ENCODE results near the gene SIRPG.
"Not testable (repeated sequence)": the region's sequence is repeated elsewhere in the genome, so short reads cannot be mapped to it uniquely, and the experiment has no call there.

The SIRPG gene

DNA sequence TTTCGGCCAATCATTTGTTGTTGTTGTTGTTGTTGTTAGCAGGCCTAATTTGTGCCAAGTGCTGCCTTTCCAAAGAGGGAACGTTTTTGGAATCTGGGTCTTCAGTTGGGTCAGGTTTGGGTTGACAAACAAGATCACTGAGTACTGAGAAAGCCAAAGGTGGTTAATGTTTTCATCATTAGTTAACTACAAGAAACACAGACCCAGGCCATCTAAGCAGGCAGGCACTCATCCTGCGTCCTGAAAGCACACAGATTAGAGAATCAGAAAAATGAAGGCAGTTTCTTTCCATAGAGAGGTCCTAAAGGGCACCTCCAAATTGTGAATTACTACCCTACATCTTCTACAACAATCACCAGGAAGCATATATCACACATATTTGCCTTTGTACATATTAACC lies 15.1 kb upstream of the SIRPG start:
- DNase-seq (ENCODE audit: low read depth in 3 of 3, low spot score in 1 of 3): no peak

GRCh38 chr20:1671891-1672669 lies 14.5 kb upstream of the SIRPG start:
- no peak for DNase-seq (ENCODE audit: low read depth in 3 of 3, low spot score in 1 of 3)

DNA sequence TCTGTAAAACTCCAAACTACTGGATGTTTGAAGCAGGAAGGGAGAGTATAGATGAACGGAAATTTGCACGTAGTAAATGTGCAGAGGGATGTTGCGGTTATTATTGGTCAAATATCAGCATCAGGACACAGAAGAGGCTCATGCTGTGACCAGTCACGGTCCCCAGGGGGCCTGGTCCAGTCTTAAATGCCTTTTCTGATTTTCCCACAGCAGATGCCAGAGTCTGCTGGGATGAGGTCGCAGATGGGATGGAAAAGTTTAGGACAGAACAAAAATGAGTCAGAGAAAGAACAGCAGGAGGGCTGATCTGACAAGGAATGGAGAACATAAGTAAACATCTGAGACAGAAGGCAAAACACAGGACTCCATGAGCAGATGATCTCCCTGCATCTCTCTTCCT lies 11.7 kb upstream of the SIRPG start:
- no peak for DNase-seq (ENCODE audit: low read depth in 3 of 3, low spot score in 1 of 3)

DNA sequence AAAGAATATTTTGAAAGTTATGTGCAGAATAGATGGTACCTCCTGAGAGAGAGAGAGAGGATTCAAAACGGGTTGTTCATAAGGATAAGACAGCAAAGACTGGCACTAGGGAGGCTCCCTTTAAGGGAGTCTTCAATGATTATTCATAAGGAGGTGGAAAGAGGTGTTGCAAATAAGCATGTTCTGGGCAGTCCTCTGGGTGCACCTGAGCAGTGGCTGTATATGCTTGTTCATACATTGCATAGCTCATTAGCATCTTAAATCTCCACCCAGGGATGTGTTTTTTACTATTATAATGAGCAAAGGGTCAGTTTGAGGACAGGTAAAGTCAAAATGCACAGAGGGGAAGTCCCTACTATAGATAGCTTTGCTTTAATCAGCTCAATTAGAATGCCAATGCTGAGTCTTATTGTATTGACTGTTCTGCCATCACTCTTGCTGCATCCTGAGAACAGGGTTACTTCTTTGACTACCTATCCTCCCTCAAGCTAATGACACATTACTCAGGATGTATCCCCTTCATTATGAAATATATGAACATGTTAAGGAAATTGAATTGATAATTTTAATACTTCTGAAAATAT lies 10.0 kb upstream of the SIRPG start:
- no peak for DNase-seq (ENCODE audit: low read depth in 3 of 3, low spot score in 1 of 3)

- no peak for DNase-seq (ENCODE audit: low read depth in 3 of 3, low spot score in 1 of 3)
Observed at GRCh38 chr20:1666802-1667201, 9.2 kb upstream of the SIRPG start.

- DNase-seq (ENCODE audit: low read depth in 3 of 3, low spot score in 1 of 3): no peak
Observed at GRCh38 chr20:1665345-1665744, 7.8 kb upstream of the SIRPG start.

- peak in 2 of 3 donors; percentile 31 to 36 for DNase-seq (ENCODE audit: low read depth in 3 of 3, low spot score in 1 of 3)
Observed at GRCh38 chr20:1664911-1665310, 7.3 kb upstream of the SIRPG start.

GRCh38 chr20:1663917-1664316 lies 6.3 kb upstream of the SIRPG start:
- no peak for DNase-seq (ENCODE audit: low read depth in 3 of 3, low spot score in 1 of 3)

DNA sequence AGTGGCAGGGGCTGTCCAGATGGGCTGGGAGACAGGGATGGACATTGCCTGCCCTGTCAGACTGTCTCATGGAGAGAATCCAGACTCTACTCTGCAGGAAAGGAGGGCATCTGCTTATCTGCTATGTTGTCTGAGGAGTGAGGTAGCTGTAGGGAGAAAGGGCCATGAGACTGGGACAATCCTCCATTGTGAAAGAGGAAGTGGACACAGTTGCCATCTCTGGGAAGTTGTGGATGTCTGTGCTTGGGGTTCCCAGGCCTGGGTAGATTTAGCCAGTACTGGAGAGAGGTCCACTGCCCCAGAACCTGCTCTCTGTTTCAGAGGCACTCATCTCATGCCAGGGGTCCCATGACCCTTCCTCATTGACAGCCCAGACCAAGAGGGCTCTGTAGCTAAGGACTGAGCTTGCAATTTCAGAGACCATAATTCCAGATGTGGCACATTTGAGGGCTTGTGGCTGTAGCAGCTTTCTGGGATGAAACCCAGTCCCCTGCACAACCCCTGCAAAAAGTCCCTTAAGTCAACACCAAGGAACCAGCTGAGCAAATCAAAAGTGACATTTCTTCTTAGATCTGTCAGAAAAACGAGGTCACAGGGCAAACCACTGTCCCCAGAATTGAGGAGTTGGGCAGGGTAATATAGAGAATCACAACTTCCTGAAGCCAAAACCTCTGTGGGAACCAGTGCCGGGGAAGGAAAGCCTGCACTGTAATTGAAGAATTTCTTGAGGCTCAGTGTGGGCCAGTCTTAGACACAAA lies 4.1 kb upstream of the SIRPG start:
- no peak for DNase-seq (ENCODE audit: low read depth in 3 of 3, low spot score in 1 of 3)

DNA sequence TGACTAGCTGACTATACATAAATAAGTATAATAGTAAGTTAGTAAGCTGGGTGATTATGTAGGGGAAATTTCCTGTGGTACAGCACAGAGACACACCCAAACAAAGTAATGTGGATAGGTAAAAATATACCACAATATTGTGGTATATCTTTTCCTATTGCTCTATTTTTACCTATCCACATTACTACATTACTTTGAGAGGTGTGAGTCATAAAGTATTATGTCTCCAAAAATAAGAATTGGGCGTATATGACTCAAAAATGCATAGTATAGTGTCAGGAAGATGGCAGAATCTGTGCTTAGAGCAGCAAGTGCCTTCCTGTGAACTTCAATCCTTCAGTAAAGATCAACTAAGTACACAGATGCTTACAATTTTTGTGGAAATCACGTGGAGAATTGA lies 2.7 kb upstream of the SIRPG start:
- no peak for DNase-seq (ENCODE audit: low read depth in 3 of 3, low spot score in 1 of 3)

DNA sequence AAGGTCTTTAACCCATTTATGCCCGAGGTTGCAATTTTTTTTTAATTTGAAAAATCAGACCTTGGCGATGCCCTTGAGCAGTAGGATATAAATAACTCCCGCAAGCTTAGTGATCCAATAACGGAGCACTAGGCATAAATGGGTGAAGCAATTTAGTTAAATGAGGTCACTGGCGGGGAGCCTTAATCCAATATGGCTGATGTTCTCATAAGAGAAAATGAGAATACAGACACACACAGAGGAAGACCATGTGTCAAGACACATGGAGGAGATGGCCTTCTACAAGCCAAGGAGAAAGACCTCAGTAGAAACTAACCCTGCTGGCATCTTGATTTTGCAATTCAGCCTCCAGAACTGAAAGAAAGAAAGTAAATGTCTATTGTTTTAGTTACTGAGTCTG lies 735 bp downstream of the SIRPG start:
- DNase-seq (ENCODE audit: low read depth in 3 of 3, low spot score in 1 of 3): no peak

- DNase-seq (ENCODE audit: low read depth in 3 of 3, low spot score in 1 of 3): no peak
Observed at GRCh38 chr20:1654996-1655395, 2.6 kb downstream of the SIRPG start.

- DNase-seq (ENCODE audit: low read depth in 3 of 3, low spot score in 1 of 3): no peak
Observed at GRCh38 chr20:1652960-1653359, 4.6 kb downstream of the SIRPG start.

GRCh38 chr20:1652104-1652503 lies 5.5 kb downstream of the SIRPG start:
- DNase-seq (ENCODE audit: low read depth in 3 of 3, low spot score in 1 of 3): no peak

- no peak for DNase-seq (ENCODE audit: low read depth in 3 of 3, low spot score in 1 of 3)
Observed at GRCh38 chr20:1651268-1652058, 6.1 kb downstream of the SIRPG start.

- no peak for DNase-seq (ENCODE audit: low read depth in 3 of 3, low spot score in 1 of 3)
Observed at GRCh38 chr20:1648101-1648500, 9.5 kb downstream of the SIRPG start.

DNA sequence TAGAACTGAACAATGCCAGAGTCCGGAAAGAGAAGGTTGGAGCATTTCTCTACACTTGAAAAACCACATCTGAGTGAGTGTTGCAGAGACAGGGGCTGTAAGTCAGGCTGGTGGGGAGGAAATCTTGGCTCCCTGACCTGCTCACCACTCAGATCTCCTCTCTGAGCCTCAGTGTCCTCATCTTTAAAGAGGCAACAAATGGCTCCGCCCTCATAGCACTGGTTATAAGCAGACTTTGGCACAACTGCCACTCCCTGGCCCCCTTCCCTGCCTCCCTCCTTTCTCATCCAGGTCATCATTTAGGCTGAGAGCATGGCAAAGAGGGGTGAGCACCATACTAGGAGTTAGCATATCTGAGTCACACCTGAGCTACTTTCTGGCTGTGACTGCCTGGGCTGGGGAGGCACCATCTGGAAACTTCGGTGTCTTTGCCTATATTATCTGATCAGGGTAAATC lies 10.6 kb downstream of the SIRPG start:
- peak in 1 of 3 donors; percentile 16 for DNase-seq (ENCODE audit: low read depth in 3 of 3, low spot score in 1 of 3)

- no peak for DNase-seq (ENCODE audit: low read depth in 3 of 3, low spot score in 1 of 3)
Observed at GRCh38 chr20:1644101-1644962, 13.2 kb downstream of the SIRPG start.

GRCh38 chr20:1638643-1639042 lies 18.9 kb downstream of the SIRPG start:
- not testable (repeated sequence) for DNase-seq (ENCODE audit: low read depth in 3 of 3, low spot score in 1 of 3)

DNA sequence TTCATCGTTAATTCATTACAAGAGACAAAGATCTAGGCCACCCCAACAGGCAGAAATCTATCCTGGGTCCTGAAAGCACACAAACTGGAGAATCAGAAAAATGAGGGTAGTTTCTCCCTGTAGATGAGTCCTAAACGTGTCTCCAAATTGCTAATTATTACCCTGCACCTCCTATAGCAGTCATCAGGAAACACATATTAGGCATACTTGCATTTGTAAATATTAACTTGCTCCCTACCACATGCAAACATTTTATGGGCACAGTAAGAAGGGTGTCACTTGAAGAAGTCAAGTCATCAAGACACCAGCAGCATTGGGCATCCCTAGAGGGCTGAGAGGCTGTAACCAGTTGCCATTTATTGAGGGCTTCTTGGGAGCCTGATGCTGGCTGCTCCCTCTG lies 19.8 kb downstream of the SIRPG start:
- no peak for DNase-seq (ENCODE audit: low read depth in 3 of 3, low spot score in 1 of 3)
